Smooth muscle cell (in vitro differentiated cells): ENCODE measurements around the gene SBF2. TPM values are rescaled to one million over a fixed set of nuclear protein-coding genes. Genes with fewer than 3 reads are reported as not detected.

Experiments used
- DNase-seq: peaks from one replicate; lab custom pipeline; 2025; ENCODE audit not compliant: unreplicated experiment; lab: John Stamatoyannopoulos, UW
- H2AFZ ChIP-seq: fragments of 200-600 bp; sonication (generic); 2 replicates; pipeline ENCODE4 v1.6.0; 2016; ENCODE audit warnings: antibody characterized with exemption, low read depth, mild to moderate bottlenecking
- H3F3A ChIP-seq: fragments of 200-600 bp; sonication (generic); 2 replicates; pipeline ENCODE4 v1.6.0; 2017; ENCODE audit warnings: antibody characterized with exemption, low read depth
- H3K27ac ChIP-seq: fragments of 200-600 bp; sonication (generic); 2 replicates; pipeline ENCODE4 v1.5.1; 2016; ENCODE audit warnings: low read depth, mild to moderate bottlenecking
- H3K27me3 ChIP-seq: fragments of 200-600 bp; sonication (generic); 2 replicates; pipeline ENCODE4 v1.6.1; 2016; ENCODE audit warnings: low read depth, mild to moderate bottlenecking
- H3K36me3 ChIP-seq: fragments of 200-600 bp; sonication (generic); 2 replicates; pipeline ENCODE4 v1.5.1; 2016; ENCODE audit warnings: low read depth
- H3K4me1 ChIP-seq: fragments of 200-600 bp; sonication (generic); 2 replicates; pipeline ENCODE4 v1.5.1; 2016; ENCODE audit warnings: low read depth
- H3K4me2 ChIP-seq: fragments of 200-600 bp; sonication (generic); 2 replicates; pipeline ENCODE4 v1.6.0; 2016; ENCODE audit warnings: mild to moderate bottlenecking
- H3K4me3 ChIP-seq: fragments of 200-600 bp; sonication (generic); 2 replicates; pipeline ENCODE4 v1.5.1; 2016; ENCODE audit warnings: mild to moderate bottlenecking
- H3K79me2 ChIP-seq: fragments of 200-600 bp; sonication (generic); 2 replicates; pipeline ENCODE4 v1.6.0; 2016; ENCODE audit warnings: low read depth, mild to moderate bottlenecking
- H3K9ac ChIP-seq: fragments of 200-600 bp; sonication (generic); 2 replicates; pipeline ENCODE4 v1.6.0; 2016; ENCODE audit warnings: low read depth
- H3K9me3 ChIP-seq: fragments of 200-600 bp; sonication (generic); replicated peaks from 2 replicates; pipeline ENCODE4 v1.5.1; 2016; ENCODE audit warnings: low read depth
- H4K20me1 ChIP-seq: fragments of 200-600 bp; sonication (generic); 2 replicates; pipeline ENCODE4 v1.6.0; 2016; ENCODE audit warnings: low read depth
- CTCF ChIP-seq: fragments of 200-600 bp; sonication (generic); IDR thresholded peaks from 2 replicates; pipeline ENCODE4 v1.5.1; 2017; ENCODE audit warnings: borderline replicate concordance, mild to moderate bottlenecking, antibody characterized with exemption; ENCODE audit not compliant: insufficient read depth, poor library complexity, severe bottlenecking
- WGBS: methylation state at CpG from one replicate; pipeline ENCODE4 v1.1.7; 2016; ENCODE audit warnings: low lambda C conversion rate; 5-methylcytosine and 5-hydroxymethylcytosine counted together
- polyA plus RNA-seq: library from polyadenylated mRNA; unstranded; fragments of >200 nt; fragmentation: Nextera tagmentation; extraction: Ambion mirVana; gene quantifications from 2 replicates; pipeline ENCODE4 v1.2.1, GENCODE V29; 2016
- total RNA-seq: library from RNA; depleted of rRNA; stranded (reverse); fragments of >200 nt; gene quantifications from 2 replicates; pipeline ENCODE4 v1.2.3, GENCODE V29; 2014

The SBF2 gene
- total and polyA plus RNA-seq, 2 experiments from 2014 or later = 19.0 to 80.7 TPM

- no peak overlapping the region for H3K9ac ChIP-seq
- H2AFZ ChIP-seq = no peak overlapping the region
- H3K9me3 ChIP-seq = peaks cover 5% of the 10 kb centered on the region
- no peaks in the 10 kb centered on the region for H3K4me1 ChIP-seq
- H3K27ac ChIP-seq = no peak overlapping the region
- H3K4me2 ChIP-seq = no peak overlapping the region
- peaks cover 16% of the 10 kb centered on the region for H3K79me2 ChIP-seq
- H3K4me3 ChIP-seq = no peak overlapping the region
- H4K20me1 ChIP-seq = peaks cover 11% of the 10 kb centered on the region
- H3F3A ChIP-seq = no peaks in the 10 kb centered on the region
- no peak for DNase-seq
- peaks cover 7% of the 10 kb centered on the region for H3K36me3 ChIP-seq
- 63% methylated on average over 1 of the region's 1 CpG for WGBS
- TF ChIP-seq CTCF = no peak
- H3K27me3 ChIP-seq = no peaks in the 10 kb centered on the region
Observed at GRCh38 chr11:10087186-10087922, 206.7 kb downstream of the SBF2 start.

- over 99% methylated on average over 4 of the region's 4 CpGs for WGBS
- H3F3A ChIP-seq = no peaks in the 10 kb centered on the region
- H4K20me1 ChIP-seq = peaks cover 10% of the 10 kb centered on the region
- H3K9ac ChIP-seq = no peak overlapping the region
- no peak overlapping the region for H3K4me3 ChIP-seq
- TF ChIP-seq CTCF = no peak
- peaks cover 20% of the 10 kb centered on the region for H3K9me3 ChIP-seq
- no peak overlapping the region for H3K27ac ChIP-seq
- no peak overlapping the region for H3K4me2 ChIP-seq
- no peak for DNase-seq
- no peaks in the 10 kb centered on the region for H3K27me3 ChIP-seq
- peaks cover 46% of the 10 kb centered on the region for H3K79me2 ChIP-seq
- peaks cover 11% of the 10 kb centered on the region for H3K36me3 ChIP-seq
- H2AFZ ChIP-seq = no peak overlapping the region
- no peaks in the 10 kb centered on the region for H3K4me1 ChIP-seq
Observed at GRCh38 chr11:10080138-10080537, 213.9 kb downstream of the SBF2 start.

GRCh38 chr11:10076458-10077141 lies 217.4 kb downstream of the SBF2 start:
- WGBS = 59% methylated on average over 6 of the region's 6 CpGs
- peaks cover 10% of the 10 kb centered on the region for H4K20me1 ChIP-seq
- peaks cover 16% of the 10 kb centered on the region for H3K9me3 ChIP-seq
- H3K79me2 ChIP-seq = peaks cover 27% of the 10 kb centered on the region
- no peaks in the 10 kb centered on the region for H3K27me3 ChIP-seq
- no peak overlapping the region for H3K4me2 ChIP-seq
- TF ChIP-seq CTCF = peak; percentile 52
- no peaks in the 10 kb centered on the region for H3F3A ChIP-seq
- H3K9ac ChIP-seq = no peak overlapping the region
- H3K36me3 ChIP-seq = peaks cover 3% of the 10 kb centered on the region
- H3K4me1 ChIP-seq = no peaks in the 10 kb centered on the region
- no peak for DNase-seq
- no peak overlapping the region for H3K4me3 ChIP-seq
- H3K27ac ChIP-seq = no peak overlapping the region
- H2AFZ ChIP-seq = no peak overlapping the region

GRCh38 chr11:10075141-10075540 lies 218.9 kb downstream of the SBF2 start:
- Histone ChIP-seq H3K9ac (no peak overlapping the region), H3F3A (no peaks in the 10 kb centered on the region), H3K27me3 (no peaks in the 10 kb centered on the region), H3K4me2 (no peak overlapping the region), H3K4me3 (no peak overlapping the region), H2AFZ (no peak overlapping the region), H3K27ac (no peak overlapping the region), H4K20me1 (peaks cover 10% of the 10 kb centered on the region), H3K4me1 (no peaks in the 10 kb centered on the region), H3K9me3 (peaks cover 5% of the 10 kb centered on the region), H3K79me2 (peaks cover 16% of the 10 kb centered on the region), H3K36me3 (no peaks in the 10 kb centered on the region)
- no peak for TF ChIP-seq CTCF
- WGBS = 95% methylated on average over 2 of the region's 2 CpGs
- no peak for DNase-seq
